ENCODE results near the gene UBE2E2. TPM values are rescaled to one million over a fixed set of nuclear protein-coding genes. Genes with fewer than 3 reads are reported as not detected.

UBE2E2 gene
- total and polyA plus RNA-seq, 9 donors = 25.5 to 84.9 (median 38.5) TPM

DNA sequence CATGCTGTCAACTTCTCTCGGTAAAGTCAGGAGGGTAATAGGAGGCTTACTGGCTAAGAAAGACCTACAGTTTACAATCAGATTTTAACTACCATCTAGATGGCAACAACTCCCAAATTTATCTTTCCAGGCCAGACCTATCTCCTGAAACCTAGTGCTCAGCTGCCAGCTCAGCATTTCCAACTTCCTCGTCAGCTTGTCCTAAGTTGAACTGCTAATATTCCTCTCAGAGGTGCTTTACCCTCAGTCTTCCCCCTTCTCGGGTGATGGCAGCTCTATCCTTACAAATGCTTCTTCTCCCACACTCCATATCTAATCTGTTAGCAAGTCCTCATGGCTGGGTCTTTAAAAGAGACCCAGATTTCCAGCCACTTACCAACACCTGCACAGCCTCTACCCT, 36.9 kb upstream of the UBE2E2 start:
- Histone ChIP-seq H3K4me3 (no peak overlapping the region), H3K36me3 (no peaks in the 10 kb centered on the region), H3K9me3 (no peaks in the 10 kb centered on the region), H3K27ac (no peak overlapping the region), H3K4me1 (ENCODE audit: insufficient read depth) (no peaks in the 10 kb centered on the region), H3K27me3 (no peaks in the 10 kb centered on the region)
- intact Hi-C loops (cut with DNase I) = no loop called here
- no peak for DNase-seq
- 68 to 76% (median 74%) methylated on average over 3 of the region's 3 CpGs for WGBS, 3 donors
- TF ChIP-seq, protein P1, sequence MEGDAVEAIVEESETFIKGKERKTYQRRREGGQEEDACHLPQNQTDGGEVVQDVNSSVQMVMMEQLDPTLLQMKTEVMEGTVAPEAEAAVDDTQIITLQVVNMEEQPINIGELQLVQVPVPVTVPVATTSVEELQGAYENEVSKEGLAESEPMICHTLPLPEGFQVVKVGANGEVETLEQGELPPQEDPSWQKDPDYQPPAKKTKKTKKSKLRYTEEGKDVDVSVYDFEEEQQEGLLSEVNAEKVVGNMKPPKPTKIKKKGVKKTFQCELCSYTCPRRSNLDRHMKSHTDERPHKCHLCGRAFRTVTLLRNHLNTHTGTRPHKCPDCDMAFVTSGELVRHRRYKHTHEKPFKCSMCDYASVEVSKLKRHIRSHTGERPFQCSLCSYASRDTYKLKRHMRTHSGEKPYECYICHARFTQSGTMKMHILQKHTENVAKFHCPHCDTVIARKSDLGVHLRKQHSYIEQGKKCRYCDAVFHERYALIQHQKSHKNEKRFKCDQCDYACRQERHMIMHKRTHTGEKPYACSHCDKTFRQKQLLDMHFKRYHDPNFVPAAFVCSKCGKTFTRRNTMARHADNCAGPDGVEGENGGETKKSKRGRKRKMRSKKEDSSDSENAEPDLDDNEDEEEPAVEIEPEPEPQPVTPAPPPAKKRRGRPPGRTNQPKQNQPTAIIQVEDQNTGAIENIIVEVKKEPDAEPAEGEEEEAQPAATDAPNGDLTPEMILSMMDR (IDR thresholded peaks at IDR 0.05) = no peak
- TF ChIP-seq EP300 (IDR thresholded peaks at IDR 0.05) = no peak
- no peak for TF ChIP-seq POLR2A (IDR thresholded peaks at IDR 0.05)

DNA sequence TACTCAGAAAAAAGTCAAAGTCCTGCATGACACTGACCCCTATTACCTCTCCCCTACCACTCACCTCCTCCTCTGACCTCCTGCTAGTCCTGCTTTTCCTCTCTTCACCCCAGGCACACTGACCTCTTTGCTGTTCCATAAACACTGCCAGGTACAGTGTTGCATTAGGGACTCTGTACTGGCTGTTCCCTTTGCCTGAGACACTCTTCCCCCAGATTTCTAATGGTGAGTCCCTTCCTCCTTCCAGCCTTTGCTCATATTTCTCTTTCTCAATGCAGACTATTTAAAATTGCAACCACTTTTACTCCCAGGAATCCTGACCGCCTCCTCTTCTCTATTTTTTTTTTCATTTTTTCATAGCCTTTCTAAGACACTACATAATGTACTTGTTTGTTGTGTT, 36.3 kb upstream of the UBE2E2 start:
- no peak for DNase-seq
- Histone ChIP-seq H3K9me3 (no peaks in the 10 kb centered on the region), H3K27ac (no peak overlapping the region), H3K4me3 (no peak overlapping the region), H3K4me1 (ENCODE audit: insufficient read depth) (no peaks in the 10 kb centered on the region), H3K27me3 (no peaks in the 10 kb centered on the region), H3K36me3 (no peaks in the 10 kb centered on the region)
- intact Hi-C loops (cut with DNase I) = no loop called here
- TF ChIP-seq EP300 (IDR thresholded peaks at IDR 0.05) (no peak), POLR2A (IDR thresholded peaks at IDR 0.05) (no peak)
- TF ChIP-seq, protein P1 (IDR thresholded peaks at IDR 0.05) = no peak
- 77 to 90% (median 82%) methylated on average over 1 of the region's 1 CpG for WGBS, 3 donors

DNA sequence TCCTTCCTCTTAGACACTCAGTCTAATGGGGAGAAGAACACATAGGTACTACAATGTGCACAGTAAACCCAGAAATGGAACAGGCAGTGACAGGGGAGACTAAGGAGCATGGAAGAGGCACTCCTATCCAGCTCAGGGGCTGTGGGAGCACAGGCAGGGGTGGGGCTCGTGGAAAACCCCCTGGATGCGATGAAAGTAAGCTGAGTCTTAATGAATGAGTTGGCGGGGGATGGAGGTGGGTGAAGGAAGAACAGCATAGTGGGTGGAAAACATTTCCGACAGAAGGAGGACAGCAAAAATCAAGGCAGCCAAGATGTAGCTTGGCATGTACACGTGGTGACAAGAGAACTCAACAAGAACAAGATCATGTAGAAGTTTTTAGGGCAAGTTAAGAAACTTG, 33.6 kb upstream of the UBE2E2 start:
- TF ChIP-seq, protein P1 (IDR thresholded peaks at IDR 0.05) = no peak
- TF ChIP-seq EP300 (IDR thresholded peaks at IDR 0.05) = no peak
- TF ChIP-seq POLR2A (IDR thresholded peaks at IDR 0.05) = no peak
- no peaks in the 10 kb centered on the region for H3K4me1 ChIP-seq (ENCODE audit: insufficient read depth)
- 84 to 93% (median 90%) methylated on average over 5 of the region's 5 CpGs for WGBS, 3 donors
- intact Hi-C loops (cut with DNase I) = no loop called here
- no peak overlapping the region for H3K4me3 ChIP-seq
- no peaks in the 10 kb centered on the region for H3K36me3 ChIP-seq
- H3K27ac ChIP-seq = no peak overlapping the region
- H3K27me3 ChIP-seq = no peaks in the 10 kb centered on the region
- H3K9me3 ChIP-seq = no peaks in the 10 kb centered on the region
- no peak for DNase-seq

DNA sequence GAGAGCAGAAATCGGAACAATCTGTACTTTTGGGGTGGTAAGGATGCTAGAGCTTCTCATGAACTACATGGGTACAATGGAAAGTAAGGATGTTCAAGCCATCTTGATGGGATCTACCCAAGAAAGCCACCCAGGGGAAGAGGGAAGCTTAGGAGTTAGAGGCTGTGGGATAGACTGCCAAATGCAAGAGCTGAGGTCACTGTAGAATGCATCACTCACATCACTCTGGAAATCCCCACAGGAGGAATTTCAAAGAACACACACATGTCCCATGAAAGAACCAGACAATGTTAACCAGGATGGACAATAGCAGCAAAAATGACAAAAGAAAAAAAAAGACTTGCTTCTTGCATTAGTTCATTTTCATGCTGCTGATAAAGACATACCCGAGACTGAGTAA, 32.8 kb upstream of the UBE2E2 start:
- Histone ChIP-seq H3K27ac (no peak overlapping the region), H3K27me3 (no peaks in the 10 kb centered on the region), H3K4me3 (no peak overlapping the region), H3K9me3 (no peaks in the 10 kb centered on the region), H3K4me1 (ENCODE audit: insufficient read depth) (no peaks in the 10 kb centered on the region), H3K36me3 (no peaks in the 10 kb centered on the region)
- no peak for DNase-seq
- TF ChIP-seq POLR2A (IDR thresholded peaks at IDR 0.05) (no peak), EP300 (IDR thresholded peaks at IDR 0.05) (no peak)
- TF ChIP-seq, protein P1 (IDR thresholded peaks at IDR 0.05) = no peak
- 86 to 96% (median 89%) methylated on average over 2 of the region's 2 CpGs for WGBS, 3 donors
- intact Hi-C loops (cut with DNase I) = no loop called here

DNA sequence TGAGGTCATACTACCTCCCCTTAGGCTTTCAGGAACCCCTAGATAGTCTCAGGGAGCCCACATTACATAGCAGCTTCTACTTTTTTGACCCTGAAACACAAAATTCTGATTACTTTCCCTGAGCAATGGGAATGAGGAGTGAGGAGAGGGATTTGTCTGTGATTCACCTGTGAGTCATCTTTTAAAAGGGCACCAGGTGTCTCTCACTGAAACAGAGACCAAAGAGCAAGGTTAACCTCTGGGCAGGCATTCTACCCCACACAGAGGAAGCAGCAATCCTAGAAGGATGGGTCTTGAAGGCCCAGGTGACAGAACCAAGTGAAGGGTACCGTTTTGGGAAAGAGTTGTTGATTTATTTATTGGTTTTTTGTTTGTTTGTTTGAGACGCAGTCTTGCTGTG, 31.1 kb upstream of the UBE2E2 start:
- Histone ChIP-seq H3K9me3 (no peaks in the 10 kb centered on the region), H3K27ac (no peak overlapping the region), H3K27me3 (no peaks in the 10 kb centered on the region), H3K4me3 (no peak overlapping the region), H3K4me1 (ENCODE audit: insufficient read depth) (no peaks in the 10 kb centered on the region), H3K36me3 (no peaks in the 10 kb centered on the region)
- TF ChIP-seq, protein P1 (IDR thresholded peaks at IDR 0.05) = no peak
- no peak for TF ChIP-seq POLR2A (IDR thresholded peaks at IDR 0.05)
- no peak for TF ChIP-seq EP300 (IDR thresholded peaks at IDR 0.05)
- no peak for DNase-seq
- intact Hi-C loops (cut with DNase I) = no loop called here
- 87 to 91% (median 90%) methylated on average over 2 of the region's 2 CpGs for WGBS, 3 donors

Measured in ovary (tissue), 9 donors.